Panc1 (cell line): ENCODE data around the gene COL28A1.

Experiments used
- CTCF ChIP-seq: fragments of 450-650 bp; IDR thresholded peaks from 2 replicates; pipeline ENCODE4 v1.5.1; 2017; ENCODE audit warnings: mild to moderate bottlenecking
- POLR2AphosphoS5 ChIP-seq: IDR thresholded peaks from 2 replicates; pipeline ENCODE4 v1.6.1; 2012; ENCODE audit warnings: mild to moderate bottlenecking, low read depth, low read length, moderate library complexity
- SIN3A ChIP-seq: IDR thresholded peaks from 2 replicates; pipeline ENCODE4 v1.6.1; 2012; ENCODE audit warnings: low read depth, mild to moderate bottlenecking, low read length, moderate library complexity, borderline replicate concordance; ENCODE audit not compliant: insufficient read depth

GRCh38 chr7:7318601-7319000 lies 217.1 kb downstream of the COL28A1 start:
- TF ChIP-seq CTCF (no peak), POLR2AphosphoS5 (no peak), SIN3A (no peak)
